Stimulated activated CD4-positive, alpha-beta T cell treated with anti-CD3 and anti-CD28 coated beads, Interleukin-2, amount 100 ng/mL, for 24 hours (primary cell): ENCODE results near the gene MPDZ.

Experiments
- DNase-seq, 2 donors: peaks; one replicate each; pipeline ENCODE4 v3.0.0-alpha.2; 2020

Gene MPDZ

DNA sequence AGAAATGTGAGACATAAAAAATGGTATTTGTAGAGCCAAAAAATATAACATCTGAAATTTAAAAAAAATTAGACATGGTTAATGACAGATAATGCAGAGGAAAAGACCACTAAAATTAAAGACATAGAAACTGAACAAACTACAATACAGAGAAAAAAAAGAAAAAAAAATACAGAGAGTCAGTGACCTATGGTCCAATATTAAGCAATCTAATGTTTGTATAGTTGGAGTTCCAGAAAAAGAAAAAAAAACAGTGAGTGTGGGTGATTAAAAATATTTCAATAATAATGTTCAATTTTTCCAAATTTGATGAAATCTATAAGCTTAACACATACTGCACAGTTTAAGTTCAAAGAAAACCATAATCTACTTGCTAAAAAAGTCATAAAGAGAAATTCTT is 207.6 kb downstream of the MPDZ start:
- DNase-seq: no peak

DNA sequence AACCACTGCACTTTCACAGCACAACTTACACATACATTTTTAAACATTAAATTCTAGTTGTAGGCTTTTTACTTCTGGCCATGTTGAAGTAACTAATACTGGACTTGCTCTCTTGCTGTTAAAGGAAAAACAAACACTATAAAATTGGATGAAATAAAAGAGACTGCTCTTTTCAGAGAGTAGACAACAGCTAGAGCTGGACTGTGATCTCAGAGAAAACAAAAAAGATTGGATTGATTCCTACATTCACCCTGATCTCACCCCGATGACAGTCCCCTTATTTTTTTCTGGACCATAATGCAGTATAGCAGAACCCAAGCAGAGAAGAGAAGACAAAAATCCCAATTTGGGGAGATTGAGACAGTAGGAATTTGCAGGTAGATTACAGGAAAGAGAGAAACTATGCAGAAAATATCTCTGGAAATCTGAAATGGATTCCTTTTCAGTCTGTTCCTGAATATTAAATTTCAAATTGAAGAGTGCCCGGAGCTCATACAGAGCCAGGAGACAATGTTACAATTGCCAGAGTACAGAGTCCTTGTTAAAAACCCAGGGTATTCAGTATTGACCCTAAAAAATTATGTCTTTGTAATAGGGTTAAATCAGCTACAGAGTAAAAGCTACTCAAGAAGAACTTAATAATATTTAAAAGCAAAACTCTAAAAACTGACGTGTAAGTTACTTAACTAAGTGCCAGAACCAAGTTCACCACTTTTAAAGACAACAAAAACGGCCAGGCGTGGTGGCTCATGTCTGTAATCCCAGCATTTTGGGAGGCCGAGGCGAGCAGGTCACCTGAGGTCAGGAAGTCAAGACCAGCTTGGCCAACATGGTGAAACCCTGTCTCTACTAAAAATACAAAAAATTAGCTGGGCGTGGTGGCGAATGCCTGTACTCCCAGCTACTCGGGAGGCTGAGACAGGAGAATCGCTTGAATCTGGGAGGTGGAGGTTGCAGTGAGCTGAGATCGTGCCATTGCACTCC is 208.6 kb downstream of the MPDZ start:
- no peak for DNase-seq

DNA sequence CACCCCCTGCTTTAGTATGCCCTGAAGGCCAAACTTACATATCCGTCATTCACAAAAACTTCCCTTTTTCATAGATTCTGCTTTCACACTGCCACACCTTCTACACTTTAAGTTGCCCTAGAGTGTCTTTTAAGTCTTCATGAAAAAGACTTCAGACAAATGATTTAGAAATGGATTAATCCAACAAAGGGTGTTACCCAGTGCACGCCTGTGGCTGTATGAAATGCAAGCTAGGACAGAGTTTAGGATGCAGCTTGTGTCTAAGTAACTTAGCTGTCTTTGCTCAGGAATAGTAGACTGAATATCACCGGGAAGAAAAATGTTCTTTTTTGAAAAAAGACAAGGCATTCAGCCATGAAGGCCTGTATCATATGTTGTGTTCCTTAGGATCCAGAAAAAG is 210.0 kb downstream of the MPDZ start:
- no peak for DNase-seq

DNA sequence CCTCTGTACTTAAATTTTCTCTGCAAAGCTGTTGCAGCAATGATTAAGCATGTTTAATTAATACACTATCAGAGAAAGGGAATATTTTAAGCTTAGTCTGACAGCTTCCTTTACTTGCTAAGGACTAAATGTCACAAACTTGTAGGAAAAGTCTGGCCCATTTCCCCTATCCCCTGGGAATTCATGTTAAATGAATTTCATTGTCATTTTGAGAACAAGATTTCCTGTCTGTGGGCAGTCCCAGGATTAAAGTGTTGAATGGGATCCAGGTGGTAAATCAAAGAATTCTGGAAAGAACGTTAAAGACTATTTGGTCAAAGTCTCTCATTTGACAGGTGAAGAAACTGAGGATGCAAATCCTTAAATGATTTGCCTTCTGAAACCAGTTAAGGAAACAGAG is 214.8 kb downstream of the MPDZ start:
- DNase-seq: no peak

DNA sequence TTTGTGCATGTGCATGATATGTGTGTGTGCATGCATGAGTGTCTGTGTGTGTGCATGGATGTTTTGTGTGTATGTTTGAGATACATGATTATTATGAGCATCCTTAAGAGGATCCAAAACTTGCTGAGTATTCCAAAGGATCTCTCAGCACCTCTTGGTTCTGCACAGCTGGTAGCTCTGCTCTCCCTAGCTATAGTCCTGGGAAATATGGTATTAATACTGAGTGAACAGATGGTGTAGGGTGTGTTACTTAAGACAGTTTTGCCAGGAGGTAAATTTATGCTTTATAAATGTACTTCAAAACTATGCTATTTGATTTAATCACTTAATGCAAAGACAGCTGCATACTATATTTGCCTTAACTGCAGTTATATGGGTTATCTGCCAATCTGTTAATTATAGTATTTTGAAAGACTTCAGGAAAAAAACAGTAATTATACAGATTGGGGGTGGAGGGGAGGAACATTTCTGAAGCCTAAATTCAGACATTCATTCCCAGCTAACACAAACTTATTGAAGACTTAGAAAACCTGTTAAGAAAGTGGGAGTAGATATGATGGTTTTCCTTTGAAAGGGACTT is 215.5 kb downstream of the MPDZ start:
- DNase-seq: no peak

DNA sequence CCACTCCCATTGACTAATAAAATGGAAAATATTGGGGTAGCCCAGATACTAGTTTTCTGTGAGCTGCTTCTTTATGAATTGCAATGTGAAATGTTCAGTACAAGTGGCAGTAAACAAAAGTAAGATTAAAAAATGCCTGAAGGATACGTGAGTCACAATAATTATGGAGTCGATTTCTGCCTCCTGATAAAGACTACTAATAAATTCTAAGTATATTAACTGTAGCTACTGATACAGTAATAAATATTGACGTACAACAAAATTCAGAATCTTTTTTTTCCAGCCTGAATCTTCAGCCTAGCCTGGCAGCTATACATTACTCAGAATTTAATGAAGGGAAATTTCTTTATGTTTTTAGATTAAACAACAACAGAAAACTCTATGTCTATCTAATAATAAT is 218.1 kb downstream of the MPDZ start:
- DNase-seq: no peak
